OCI-LY3 (cell line): ENCODE measurements around the gene CARD14.

Experiments used
- H2AFZ ChIP-seq: fragments of 200-600, 300-600 bp; shearing (Covaris generic); 2 replicates; pipeline ENCODE4 v1.6.0; 2014; ENCODE audit warnings: antibody characterized with exemption, low read depth, low read length
- H3K27ac ChIP-seq: fragments of 200-600, 300-600 bp; sonication (generic); 2 replicates; pipeline ENCODE4 v1.5.1; 2014; ENCODE audit warnings: mild to moderate bottlenecking, low read length, moderate library complexity, mixed read lengths
- H3K27me3 ChIP-seq: fragments of 200-600, 300-600 bp; sonication (generic); 2 replicates; pipeline ENCODE4 v1.6.1; 2014; ENCODE audit warnings: low read depth, low read length, mixed read lengths
- H3K36me3 ChIP-seq: fragments of 200-600, 300-600 bp; sonication (generic); replicated peaks from 2 replicates; pipeline ENCODE3; 2014; ENCODE audit warnings: low read depth, low read length, mixed read lengths
- H3K4me1 ChIP-seq: fragments of 300-600, 200-600 bp; sonication (generic); 2 replicates; pipeline ENCODE4 v1.6.1; 2014; ENCODE audit warnings: low read length, mixed read lengths
- H3K4me2 ChIP-seq: fragments of 200-600, 300-600 bp; sonication (generic); 2 replicates; pipeline ENCODE4 v1.6.1; 2014; ENCODE audit warnings: low read length, mixed read lengths
- H3K4me3 ChIP-seq: fragments of 300-600, 200-600 bp; sonication (generic); 2 replicates; pipeline ENCODE4 v1.5.1; 2014; ENCODE audit warnings: antibody characterized with exemption, mild to moderate bottlenecking, low read length, moderate library complexity
- H3K79me2 ChIP-seq: fragments of 300-600, 200-600 bp; shearing (Covaris generic); 2 replicates; pipeline ENCODE4 v1.6.1; 2014; ENCODE audit warnings: mild to moderate bottlenecking, low read length, mixed read lengths
- H3K9ac ChIP-seq: fragments of 300-600, 200-600 bp; shearing (Covaris generic); 2 replicates; pipeline ENCODE4 v1.6.0; 2014; ENCODE audit warnings: mild to moderate bottlenecking, low read length, moderate library complexity
- H3K9me3 ChIP-seq: fragments of 200-600, 300-600 bp; shearing (Covaris generic); 2 replicates; pipeline ENCODE4 v1.6.1; 2014; ENCODE audit warnings: low read length, mixed read lengths; ENCODE audit not compliant: insufficient read depth
- H4K20me1 ChIP-seq: fragments of 200-600, 300-600 bp; sonication (generic); 2 replicates; pipeline ENCODE4 v1.6.1; 2016; ENCODE audit warnings: low read length, mixed read lengths; ENCODE audit not compliant: insufficient read depth
- CTCF ChIP-seq: fragments of 200-600, 300-600 bp; sonication (generic); IDR thresholded peaks from 2 replicates; pipeline ENCODE4 v1.5.1; 2014; ENCODE audit warnings: antibody characterized with exemption, low read length, low read depth
- EZH2phosphoT487 ChIP-seq: fragments of 200-600 bp; shearing (Covaris generic); IDR thresholded peaks from 2 replicates; pipeline ENCODE4 v1.6.1; 2018; ENCODE audit warnings: antibody characterized with exemption, mixed run types, low read depth

The CARD14 gene

GRCh38 chr17:80180192-80180591 is 10.4 kb downstream of the CARD14 start:
- Histone ChIP-seq H3K9ac (no peak overlapping the region), H2AFZ (no peak overlapping the region), H3K4me3 (no peak overlapping the region), H3K4me2 (no peak overlapping the region), H3K36me3 (no peaks in the 10 kb centered on the region), H3K9me3 (no peaks in the 10 kb centered on the region), H3K4me1 (no peaks in the 10 kb centered on the region), H3K27ac (no peak overlapping the region), H4K20me1 (no peaks in the 10 kb centered on the region), H3K79me2 (no peaks in the 10 kb centered on the region), H3K27me3 (peaks cover 7% of the 10 kb centered on the region)
- TF ChIP-seq CTCF: no peak
- no peak for TF ChIP-seq EZH2phosphoT487

GRCh38 chr17:80181431-80181830 is 11.6 kb downstream of the CARD14 start:
- no peak for TF ChIP-seq EZH2phosphoT487
- no peak for TF ChIP-seq CTCF
- no peak overlapping the region for H3K9ac ChIP-seq
- no peak overlapping the region for H3K4me2 ChIP-seq
- H4K20me1 ChIP-seq: no peaks in the 10 kb centered on the region
- no peaks in the 10 kb centered on the region for H3K4me1 ChIP-seq
- no peaks in the 10 kb centered on the region for H3K36me3 ChIP-seq
- peaks cover 7% of the 10 kb centered on the region for H3K27me3 ChIP-seq
- H2AFZ ChIP-seq: no peak overlapping the region
- H3K79me2 ChIP-seq: no peaks in the 10 kb centered on the region
- H3K27ac ChIP-seq: no peak overlapping the region
- no peaks in the 10 kb centered on the region for H3K9me3 ChIP-seq
- no peak overlapping the region for H3K4me3 ChIP-seq

- no peak overlapping the region for H3K4me2 ChIP-seq
- TF ChIP-seq EZH2phosphoT487: no peak
- no peak for TF ChIP-seq CTCF
- H3K27me3 ChIP-seq: peaks cover 7% of the 10 kb centered on the region
- H3K4me1 ChIP-seq: no peaks in the 10 kb centered on the region
- no peaks in the 10 kb centered on the region for H4K20me1 ChIP-seq
- H3K9me3 ChIP-seq: no peaks in the 10 kb centered on the region
- no peak overlapping the region for H3K4me3 ChIP-seq
- H3K9ac ChIP-seq: no peak overlapping the region
- no peak overlapping the region for H2AFZ ChIP-seq
- no peaks in the 10 kb centered on the region for H3K79me2 ChIP-seq
- no peaks in the 10 kb centered on the region for H3K36me3 ChIP-seq
- no peak overlapping the region for H3K27ac ChIP-seq
Observed at GRCh38 chr17:80182118-80182844, 12.5 kb downstream of the CARD14 start.

GRCh38 chr17:80182845-80183223 is 13.0 kb downstream of the CARD14 start:
- H4K20me1 ChIP-seq: no peaks in the 10 kb centered on the region
- H2AFZ ChIP-seq: no peak overlapping the region
- peaks cover 7% of the 10 kb centered on the region for H3K27me3 ChIP-seq
- no peaks in the 10 kb centered on the region for H3K9me3 ChIP-seq
- no peak overlapping the region for H3K27ac ChIP-seq
- H3K79me2 ChIP-seq: no peaks in the 10 kb centered on the region
- H3K4me3 ChIP-seq: no peak overlapping the region
- TF ChIP-seq CTCF: no peak
- no peak for TF ChIP-seq EZH2phosphoT487
- H3K4me1 ChIP-seq: no peaks in the 10 kb centered on the region
- no peaks in the 10 kb centered on the region for H3K36me3 ChIP-seq
- H3K9ac ChIP-seq: no peak overlapping the region
- no peak overlapping the region for H3K4me2 ChIP-seq
